ENCODE measurements around the gene WDR90. TPM values are rescaled to one million over a fixed set of nuclear protein-coding genes. Genes with fewer than 3 reads are reported as not detected.

WDR90 gene
- total RNA-seq, 2 donors from 2014 or later: 15.8 to 111 TPM

GRCh38 chr16:616733-617586 is 32.2 kb upstream of the WDR90 start:
- intact Hi-C loops (cut with DNase I): no loop called here
- WGBS, 2 donors: 92 to 96% methylated on average over 14 to 38 of the region's 39 CpGs
- Histone ChIP-seq H3K27ac (no peak overlapping the region), H3K9me3 (no peaks in the 10 kb centered on the region), H3K27me3 (no peaks in the 10 kb centered on the region), H3K36me3 (replicated peaks in 1 of 2; ENCODE audit: insufficient read depth in 1 of 2, low read depth in 2 of 2) (no peaks in the 10 kb centered on the region), H3K4me3 (no peak overlapping the region), H3K4me1 (no peaks in the 10 kb centered on the region)
- DNase-seq: no peak
- TF ChIP-seq CTCF (IDR thresholded peaks at IDR 0.05): no peak
- TF ChIP-seq POLR2A (IDR thresholded peaks at IDR 0.05): no peak
- no peak for ATAC-seq

- H3K27me3 ChIP-seq: no peaks in the 10 kb centered on the region
- no peaks in the 10 kb centered on the region for H3K4me1 ChIP-seq
- intact Hi-C loops (cut with DNase I): no loop called here
- no peaks in the 10 kb centered on the region for H3K36me3 ChIP-seq (replicated peaks in 1 of 2; ENCODE audit: insufficient read depth in 1 of 2, low read depth in 2 of 2)
- DNase-seq (no peak), ATAC-seq (no peak)
- no peak overlapping the region for H3K4me3 ChIP-seq
- WGBS, 2 donors: 84 to 89% methylated on average over 12 to 16 of the region's 16 CpGs
- H3K27ac ChIP-seq: no peak overlapping the region
- no peaks in the 10 kb centered on the region for H3K9me3 ChIP-seq
- TF ChIP-seq POLR2A (IDR thresholded peaks at IDR 0.05) (no peak), CTCF (IDR thresholded peaks at IDR 0.05) (no peak)
Observed at GRCh38 chr16:617855-618254, 31.3 kb upstream of the WDR90 start.

- DNase-seq: no peak
- Histone ChIP-seq H3K4me3 (no peak overlapping the region), H3K36me3 (replicated peaks in 1 of 2; ENCODE audit: insufficient read depth in 1 of 2, low read depth in 2 of 2) (no peaks in the 10 kb centered on the region), H3K4me1 (no peaks in the 10 kb centered on the region), H3K9me3 (no peaks in the 10 kb centered on the region), H3K27ac (no peak overlapping the region), H3K27me3 (no peaks in the 10 kb centered on the region)
- no peak for TF ChIP-seq CTCF (IDR thresholded peaks at IDR 0.05)
- TF ChIP-seq POLR2A (IDR thresholded peaks at IDR 0.05): no peak
- ATAC-seq: no peak
- intact Hi-C loops (cut with DNase I): no loop called here
- 79 to 84% methylated on average over 4 to 20 of the region's 20 CpGs for WGBS, 2 donors
Observed at GRCh38 chr16:619476-620100, 29.6 kb upstream of the WDR90 start.

GRCh38 chr16:620700-621525 is 28.3 kb upstream of the WDR90 start:
- no peaks in the 10 kb centered on the region for H3K9me3 ChIP-seq
- intact Hi-C loops (cut with DNase I): no loop called here
- H3K36me3 ChIP-seq (replicated peaks in 1 of 2; ENCODE audit: insufficient read depth in 1 of 2, low read depth in 2 of 2): peaks cover 0 to 2% of the 10 kb centered on the region in 2 donors
- ATAC-seq: no peak
- no peak for TF ChIP-seq POLR2A (IDR thresholded peaks at IDR 0.05)
- no peak for TF ChIP-seq CTCF (IDR thresholded peaks at IDR 0.05)
- no peak for DNase-seq
- no peaks in the 10 kb centered on the region for H3K4me1 ChIP-seq
- WGBS, 2 donors: 82 to 84% methylated on average over 14 to 18 of the region's 41 CpGs
- no peak overlapping the region for H3K27ac ChIP-seq
- no peaks in the 10 kb centered on the region for H3K27me3 ChIP-seq
- H3K4me3 ChIP-seq: no peak overlapping the region

Data from body of pancreas (tissue), 4 donors.